Thyroid gland (tissue), 4 donors: Measurements from ENCODE around the gene SLC35A4.

Source experiments
- CTCF ChIP-seq, 6 experiments: fragments of 200-600 bp in 3 of 6; fragments of 450-650 bp in 3 of 6; sonication (generic) in 3 of 6; IDR thresholded peaks; one replicate each; pipeline ENCODE4 v1.5.1; 2016 to 2019; ENCODE audit warnings: antibody characterized with exemption in 6 of 6, mild to moderate bottlenecking in 2 of 6, inconsistent platforms in 1 of 6, moderate library complexity in 1 of 6
- POLR2A ChIP-seq, 2 donors: fragments of 450-650 bp; IDR thresholded peaks; one replicate each; pipeline ENCODE4 v1.6.1; 2017; ENCODE audit warnings: antibody characterized with exemption in 2 of 2, mild to moderate bottlenecking in 2 of 2, moderate library complexity in 1 of 2

DNA sequence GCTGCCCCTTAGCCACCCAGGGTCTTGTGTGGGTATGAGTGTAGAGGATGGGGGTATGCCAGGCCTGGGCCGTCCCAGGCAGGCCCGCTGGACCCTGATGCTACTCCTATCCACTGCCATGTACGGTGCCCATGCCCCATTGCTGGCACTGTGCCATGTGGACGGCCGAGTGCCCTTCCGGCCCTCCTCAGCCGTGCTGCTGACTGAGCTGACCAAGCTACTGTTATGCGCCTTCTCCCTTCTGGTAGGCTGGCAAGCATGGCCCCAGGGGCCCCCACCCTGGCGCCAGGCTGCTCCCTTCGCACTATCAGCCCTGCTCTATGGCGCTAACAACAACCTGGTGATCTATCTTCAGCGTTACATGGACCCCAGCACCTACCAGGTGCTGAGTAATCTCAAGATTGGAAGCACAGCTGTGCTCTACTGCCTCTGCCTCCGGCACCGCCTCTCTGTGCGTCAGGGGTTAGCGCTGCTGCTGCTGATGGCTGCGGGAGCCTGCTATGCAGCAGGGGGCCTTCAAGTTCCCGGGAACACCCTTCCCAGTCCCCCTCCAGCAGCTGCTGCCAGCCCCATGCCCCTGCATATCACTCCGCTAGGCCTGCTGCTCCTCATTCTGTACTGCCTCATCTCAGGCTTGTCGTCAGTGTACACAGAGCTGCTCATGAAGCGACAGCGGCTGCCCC lies 2.6 kb downstream of the SLC35A4 start:
- TF ChIP-seq CTCF (IDR thresholded peaks at IDR 0.05) (no peak), POLR2A (IDR thresholded peaks at IDR 0.05) (no peak)
